Right lobe of liver (tissue), 4 donors: ENCODE results near the gene TLE3.

Experiments
- CTCF ChIP-seq, 4 donors: fragments of 200-600 bp in 3 of 4; fragments of 450-650 bp in 1 of 4; IDR thresholded peaks; one replicate each; pipeline versions ENCODE4 v1.5.1 to v1.8.0; 2016 to 2022; ENCODE audit warnings: antibody characterized with exemption in 4 of 4, mild to moderate bottlenecking in 2 of 4
- POLR2A ChIP-seq: fragments of 450-650 bp; IDR thresholded peaks from one replicate; pipeline ENCODE4 v1.6.1; 2017; ENCODE audit warnings: antibody characterized with exemption, mild to moderate bottlenecking
- donor health status: DM: no; HTN: no; CAD: no.
- donor health status: DM: no; HTN: no; CAD: no.
- donor health status: DM: no; HTN: yes; CAD: no.

GRCh38 chr15:70119911-70120508, 22.3 kb upstream of the TLE3 start:
- TF ChIP-seq POLR2A (no peak), CTCF (IDR thresholded peaks at IDR 0.05) (no peak)
